Vagina (tissue), 2 donors: Measurements from ENCODE around the gene VANGL2.

Experiments
- POLR2AphosphoS5 ChIP-seq, 2 donors: sonication (generic); formaldehyde crosslinking; IDR thresholded peaks; one replicate each; pipeline ENCODE4 v1.9.0; 2017; ENCODE audit warnings: antibody characterized with exemption in 2 of 2, mild to moderate bottlenecking in 2 of 2, low read depth in 1 of 2; ENCODE audit not compliant: insufficient read depth in 1 of 2
- TF ChIP-seq, protein P1 (sequence below), 3 experiments: fragments of 450-650 bp in 2 of 3; fragments of 200-600 bp in 1 of 3; sonication (generic) in 1 of 3; IDR thresholded peaks; one replicate each; pipeline ENCODE4 v1.5.1; 2017 to 2019; ENCODE audit warnings: antibody characterized with exemption in 3 of 3, mild to moderate bottlenecking in 2 of 3, moderate library complexity in 2 of 3

DNA sequence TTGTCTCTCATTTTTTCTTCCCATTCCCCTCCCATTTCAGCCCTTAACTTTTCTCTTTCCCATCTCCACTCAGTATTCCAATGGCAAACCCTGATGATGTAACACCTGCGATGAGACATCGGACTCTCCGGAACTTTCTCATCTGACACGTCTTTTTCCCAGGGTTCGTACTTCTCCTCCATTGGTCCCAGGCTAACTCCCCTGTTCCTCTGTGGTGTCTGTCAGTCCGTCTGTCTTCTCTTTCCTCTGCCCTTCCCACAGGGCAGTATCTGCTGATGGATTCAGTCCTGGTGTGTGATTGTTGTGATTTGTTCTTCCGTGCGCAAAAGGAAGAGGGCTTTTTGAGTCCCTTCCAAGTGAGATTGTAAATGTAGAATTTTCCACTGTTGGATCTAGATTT, 27.7 kb downstream of the VANGL2 start:
- TF ChIP-seq, protein P1, sequence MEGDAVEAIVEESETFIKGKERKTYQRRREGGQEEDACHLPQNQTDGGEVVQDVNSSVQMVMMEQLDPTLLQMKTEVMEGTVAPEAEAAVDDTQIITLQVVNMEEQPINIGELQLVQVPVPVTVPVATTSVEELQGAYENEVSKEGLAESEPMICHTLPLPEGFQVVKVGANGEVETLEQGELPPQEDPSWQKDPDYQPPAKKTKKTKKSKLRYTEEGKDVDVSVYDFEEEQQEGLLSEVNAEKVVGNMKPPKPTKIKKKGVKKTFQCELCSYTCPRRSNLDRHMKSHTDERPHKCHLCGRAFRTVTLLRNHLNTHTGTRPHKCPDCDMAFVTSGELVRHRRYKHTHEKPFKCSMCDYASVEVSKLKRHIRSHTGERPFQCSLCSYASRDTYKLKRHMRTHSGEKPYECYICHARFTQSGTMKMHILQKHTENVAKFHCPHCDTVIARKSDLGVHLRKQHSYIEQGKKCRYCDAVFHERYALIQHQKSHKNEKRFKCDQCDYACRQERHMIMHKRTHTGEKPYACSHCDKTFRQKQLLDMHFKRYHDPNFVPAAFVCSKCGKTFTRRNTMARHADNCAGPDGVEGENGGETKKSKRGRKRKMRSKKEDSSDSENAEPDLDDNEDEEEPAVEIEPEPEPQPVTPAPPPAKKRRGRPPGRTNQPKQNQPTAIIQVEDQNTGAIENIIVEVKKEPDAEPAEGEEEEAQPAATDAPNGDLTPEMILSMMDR (IDR thresholded peaks at IDR 0.05), result no peak
- no peak for TF ChIP-seq POLR2AphosphoS5 (IDR thresholded peaks at IDR 0.05; ENCODE audit: insufficient read depth in 1 of 2, low read depth in 1 of 2)
